Lower leg skin (tissue), 4 donors: Measurements from ENCODE around the gene PRPF40A. TPM values are rescaled to one million over a fixed set of nuclear protein-coding genes. Genes with fewer than 3 reads are reported as not detected.

ENCODE experiments used
- DNase-seq, 2 donors: peaks; one replicate each; pipeline ENCODE4 v3.0.0-alpha.2; 2019; ENCODE audit warnings: low spot score in 2 of 2
- H3K4me3 ChIP-seq: fragments of 200-600 bp; sonication (generic); 2 replicates; pipeline ENCODE4 v1.5.1; 2017; ENCODE audit warnings: mild to moderate bottlenecking, low read depth; ENCODE audit not compliant: poor library complexity, severe bottlenecking
- CTCF ChIP-seq, 3 donors: fragments of 450-650 bp; IDR thresholded peaks; one replicate each; pipeline ENCODE4 v1.5.1; 2016; ENCODE audit warnings: antibody characterized with exemption in 3 of 3, mild to moderate bottlenecking in 3 of 3, moderate library complexity in 2 of 3
- POLR2A ChIP-seq, 2 donors: fragments of 450-650 bp; IDR thresholded peaks; one replicate each; pipeline ENCODE4 v1.6.1; 2016 to 2017; ENCODE audit warnings: antibody characterized with exemption in 2 of 2, mild to moderate bottlenecking in 1 of 2, moderate library complexity in 1 of 2
- WGBS, 2 donors: methylation state at CpG; one replicate each; pipeline ENCODE4 v1.1.5; 2018; 5-methylcytosine and 5-hydroxymethylcytosine counted together
- intact Hi-C: fragments of 100-400 bp; cut with DNase I; formaldehyde crosslinking; loops from one replicate; pipeline ENCODE4 v1.15.0; 2023; ENCODE audit warnings: low total_unique reads
- total RNA-seq, 4 donors: library from RNA; depleted of rRNA; stranded (reverse); fragments of >200 nt; gene quantifications; one replicate each; pipeline ENCODE4 v1.1.0, GENCODE V29; 2016

The PRPF40A gene
- total RNA-seq, 4 donors from 2014 or later, result 70.9 to 137 (median 83.2) TPM

- TF ChIP-seq CTCF (IDR thresholded peaks at IDR 0.05) (peak in 1 of 3 donors; percentile 82), POLR2A (IDR thresholded peaks at IDR 0.05) (peak in 1 of 2 donors; percentile 8)
- peak; percentile 94 to 99 for DNase-seq
- WGBS, 2 donors, result 0% methylated on average over 68 to 87 of the region's 87 CpGs
- H3K4me3 ChIP-seq, result peak within 1 kb of the TSS; percentile 86
- intact Hi-C loops, result no loop called here
These were observed 1.0 kb upstream of the PRPF40A start, which contains the start of gene ARL6IP6 for GRCh38 chr2:152718076-152718908. ARL6IP6 (plus strand) TSS chr2:152718620; CDS start chr2:152718625, 5 bp downstream.

- intact Hi-C loops, result no loop called here
- TF ChIP-seq CTCF (IDR thresholded peaks at IDR 0.05), result no peak
- no peak for TF ChIP-seq POLR2A (IDR thresholded peaks at IDR 0.05)
- WGBS, 2 donors, result 0% methylated on average over 13 of the region's 13 CpGs
- H3K4me3 ChIP-seq, result peak overlapping the region; percentile 97
- peak in 1 of 2 donors; percentile 23 for DNase-seq
These were observed 445 bp downstream of the PRPF40A start for GRCh38 chr2:152716805-152717227.

GRCh38 chr2:152715854-152716428, 1.3 kb downstream of the PRPF40A start:
- no peak overlapping the region for H3K4me3 ChIP-seq
- WGBS, 2 donors, result 20 to 26% methylated on average over 8 of the region's 8 CpGs
- no peak for DNase-seq
- no peak for TF ChIP-seq POLR2A (IDR thresholded peaks at IDR 0.05)
- no peak for TF ChIP-seq CTCF (IDR thresholded peaks at IDR 0.05)
- intact Hi-C loops, result no loop called here

GRCh38 chr2:152715112-152715511, 2.1 kb downstream of the PRPF40A start:
- TF ChIP-seq POLR2A (IDR thresholded peaks at IDR 0.05) (no peak), CTCF (IDR thresholded peaks at IDR 0.05) (no peak)
- intact Hi-C loops, result no loop called here
- H3K4me3 ChIP-seq, result no peak overlapping the region
- DNase-seq, result no peak
- WGBS, 2 donors, result 74 to 76% methylated on average over 1 of the region's 1 CpG

- intact Hi-C loops, result no loop called here
- H3K4me3 ChIP-seq, result no peak overlapping the region
- TF ChIP-seq CTCF (IDR thresholded peaks at IDR 0.05), result no peak
- no peak for TF ChIP-seq POLR2A (IDR thresholded peaks at IDR 0.05)
- DNase-seq, result no peak
- 73 to 79% methylated on average over 2 of the region's 2 CpGs for WGBS, 2 donors
These were observed 6.5 kb downstream of the PRPF40A start for GRCh38 chr2:152710713-152711112.
